Parathyroid adenoma (tissue), 2 donors: ENCODE data around the gene OR5H6.
"Not testable (repeated sequence)": the region's sequence is repeated elsewhere in the genome, so short reads cannot be mapped to it uniquely, and the experiment has no call there.

Experiments used
- H2AFZ ChIP-seq: fragments of 300-600 bp; sonication (generic); one replicate; pipeline ENCODE4 v1.7.0; 2017; ENCODE audit warnings: antibody characterized with exemption, mild to moderate bottlenecking
- H3K27ac ChIP-seq: fragments of 300-600 bp; sonication (generic); one replicate; pipeline ENCODE4 v1.7.0; 2017
- H3K27me3 ChIP-seq: fragments of 300-600 bp; sonication (generic); one replicate; pipeline ENCODE4 v1.7.0; 2017; ENCODE audit warnings: low read length; ENCODE audit not compliant: control insufficient read depth, insufficient read depth
- H3K36me3 ChIP-seq: fragments of 300-600 bp; sonication (generic); one replicate; pipeline ENCODE4 v1.7.0; 2017; ENCODE audit warnings: low read length; ENCODE audit not compliant: control insufficient read depth, insufficient read depth
- H3K4me1 ChIP-seq: fragments of 300-600 bp; sonication (generic); one replicate; pipeline ENCODE4 v1.7.0; 2017; ENCODE audit warnings: control low read depth
- H3K4me2 ChIP-seq: fragments of 300-600 bp; sonication (generic); one replicate; pipeline ENCODE4 v1.7.0; 2017; ENCODE audit warnings: low read length
- H3K4me3 ChIP-seq: fragments of 300-600 bp; sonication (generic); one replicate; pipeline ENCODE4 v1.7.0; 2017; ENCODE audit warnings: low read depth, low read length
- H3K79me2 ChIP-seq: fragments of 300-600 bp; sonication (generic); one replicate; pipeline ENCODE4 v1.7.0; 2017; ENCODE audit warnings: control low read depth
- H3K9ac ChIP-seq: fragments of 300-600 bp; sonication (generic); one replicate; pipeline ENCODE4 v1.7.0; 2017; ENCODE audit warnings: mild to moderate bottlenecking
- H3K9me3 ChIP-seq: fragments of 300-600 bp; sonication (generic); one replicate; pipeline ENCODE4 v1.7.0; 2017; ENCODE audit warnings: low read length; ENCODE audit not compliant: control insufficient read depth
- CTCF ChIP-seq: fragments of 300-600 bp; sonication (generic); IDR thresholded peaks from one replicate; pipeline ENCODE4 v1.7.0; 2017; ENCODE audit warnings: antibody characterized with exemption, mild to moderate bottlenecking
- donor health status: primary hyperparathyroidism.

Gene OR5H6

GRCh38 chr3:98240131-98240530, 23.9 kb upstream of the OR5H6 start:
- Histone ChIP-seq H2AFZ (no peak overlapping the region), H3K27ac (no peak overlapping the region), H3K4me3 (no peak overlapping the region), H3K4me2 (no peak overlapping the region), H3K9me3 (no peaks in the 10 kb centered on the region), H3K36me3 (no peaks in the 10 kb centered on the region), H3K27me3 (no peaks in the 10 kb centered on the region), H3K79me2 (no peaks in the 10 kb centered on the region), H3K4me1 (no peaks in the 10 kb centered on the region), H3K9ac (no peak overlapping the region)
- TF ChIP-seq CTCF = no peak

GRCh38 chr3:98242155-98242554, 21.9 kb upstream of the OR5H6 start:
- H2AFZ ChIP-seq = no peak overlapping the region
- H3K27ac ChIP-seq = no peak overlapping the region
- no peaks in the 10 kb centered on the region for H3K9me3 ChIP-seq
- TF ChIP-seq CTCF = no peak
- no peaks in the 10 kb centered on the region for H3K4me1 ChIP-seq
- H3K36me3 ChIP-seq = no peaks in the 10 kb centered on the region
- H3K4me2 ChIP-seq = no peak overlapping the region
- H3K4me3 ChIP-seq = no peak overlapping the region
- H3K9ac ChIP-seq = no peak overlapping the region
- no peaks in the 10 kb centered on the region for H3K79me2 ChIP-seq
- no peaks in the 10 kb centered on the region for H3K27me3 ChIP-seq

DNA sequence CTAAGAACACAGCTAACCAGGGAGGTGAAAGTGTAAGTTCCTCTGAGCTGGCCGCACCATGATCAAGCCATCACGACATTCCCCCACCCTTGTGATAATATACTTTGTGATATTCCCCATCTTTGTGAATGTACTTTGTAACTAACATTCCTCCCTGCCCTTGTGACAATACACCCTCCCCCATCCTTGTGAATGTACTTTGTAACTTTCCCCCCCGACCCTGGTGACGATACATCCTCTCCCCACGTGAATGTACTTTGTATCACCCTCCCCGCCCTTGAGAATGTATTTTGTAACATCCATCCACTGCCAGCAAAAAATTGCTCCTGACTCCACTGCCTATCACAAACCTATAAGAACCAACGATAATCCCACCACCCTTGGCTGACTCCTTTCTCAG, 20.2 kb upstream of the OR5H6 start:
- no peaks in the 10 kb centered on the region for H3K27me3 ChIP-seq
- H3K9ac ChIP-seq = no peak overlapping the region
- no peaks in the 10 kb centered on the region for H3K79me2 ChIP-seq
- H3K27ac ChIP-seq = no peak overlapping the region
- no peak overlapping the region for H2AFZ ChIP-seq
- H3K4me1 ChIP-seq = no peaks in the 10 kb centered on the region
- no peaks in the 10 kb centered on the region for H3K36me3 ChIP-seq
- H3K4me3 ChIP-seq = no peak overlapping the region
- TF ChIP-seq CTCF = no peak
- no peak overlapping the region for H3K4me2 ChIP-seq
- H3K9me3 ChIP-seq = no peaks in the 10 kb centered on the region

- TF ChIP-seq CTCF = no peak
These were observed 17.9 kb upstream of the OR5H6 start for GRCh38 chr3:98246142-98246541.

DNA sequence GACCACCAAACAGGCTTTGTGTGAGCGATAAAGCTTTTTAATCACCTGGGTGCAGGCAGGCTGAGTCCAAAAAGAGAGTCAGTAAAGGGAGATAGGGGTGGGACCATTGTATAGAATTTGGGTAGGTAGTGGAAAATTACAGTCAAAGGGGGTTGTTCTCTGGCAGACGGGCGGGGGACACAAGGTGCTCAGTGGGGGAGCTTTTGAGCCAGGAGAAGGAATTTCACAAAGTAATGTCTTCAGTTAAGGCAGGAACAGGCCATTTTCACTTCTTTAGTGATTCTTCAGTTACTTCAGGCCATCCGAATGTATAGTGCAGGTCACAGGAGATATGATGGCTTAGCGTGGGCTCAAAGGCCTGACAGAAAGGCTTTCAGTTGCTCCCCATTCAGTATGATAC, 8.0 kb upstream of the OR5H6 start:
- H3K27me3 ChIP-seq, H3K4me1 ChIP-seq, H3K36me3 ChIP-seq, H2AFZ ChIP-seq, H3K79me2 ChIP-seq, H3K9ac ChIP-seq, H3K4me2 ChIP-seq, H3K4me3 ChIP-seq, H3K9me3 ChIP-seq, H3K27ac ChIP-seq: not testable (repeated sequence)

More at GRCh38 chr3:98246142-98246541, 17.9 kb upstream of the OR5H6 start:
- Histone ChIP-seq H3K9ac (no peak overlapping the region), H3K27ac (no peak overlapping the region), H3K79me2 (no peaks in the 10 kb centered on the region), H3K36me3 (no peaks in the 10 kb centered on the region), H3K27me3 (no peaks in the 10 kb centered on the region), H3K4me3 (no peak overlapping the region), H3K9me3 (no peaks in the 10 kb centered on the region), H3K4me1 (no peaks in the 10 kb centered on the region), H3K4me2 (no peak overlapping the region), H2AFZ (no peak overlapping the region)
